RPMI7951 (cell line): ENCODE data around the gene GPD2. TPM values are rescaled to one million over a fixed set of nuclear protein-coding genes. Genes with fewer than 3 reads are reported as not detected.
A peak's percentile ranks its signal among the peaks of the same experiment; 100 is the strongest.

Experiments
- DNase-seq: peaks from one replicate; pipeline ENCODE4 v3.0.0-alpha.2; 2012; ENCODE audit warnings: low read depth
- total RNA-seq: library from RNA; depleted of rRNA; stranded (reverse); fragments of >200 nt; shearing (Covaris generic); gene quantifications from 2 replicates; pipeline ENCODE4 v1.2.3, GENCODE V29; 2014; rRNA removed

Gene GPD2
- 95.2 and 103 TPM in 2 replicates for total RNA-seq

DNA sequence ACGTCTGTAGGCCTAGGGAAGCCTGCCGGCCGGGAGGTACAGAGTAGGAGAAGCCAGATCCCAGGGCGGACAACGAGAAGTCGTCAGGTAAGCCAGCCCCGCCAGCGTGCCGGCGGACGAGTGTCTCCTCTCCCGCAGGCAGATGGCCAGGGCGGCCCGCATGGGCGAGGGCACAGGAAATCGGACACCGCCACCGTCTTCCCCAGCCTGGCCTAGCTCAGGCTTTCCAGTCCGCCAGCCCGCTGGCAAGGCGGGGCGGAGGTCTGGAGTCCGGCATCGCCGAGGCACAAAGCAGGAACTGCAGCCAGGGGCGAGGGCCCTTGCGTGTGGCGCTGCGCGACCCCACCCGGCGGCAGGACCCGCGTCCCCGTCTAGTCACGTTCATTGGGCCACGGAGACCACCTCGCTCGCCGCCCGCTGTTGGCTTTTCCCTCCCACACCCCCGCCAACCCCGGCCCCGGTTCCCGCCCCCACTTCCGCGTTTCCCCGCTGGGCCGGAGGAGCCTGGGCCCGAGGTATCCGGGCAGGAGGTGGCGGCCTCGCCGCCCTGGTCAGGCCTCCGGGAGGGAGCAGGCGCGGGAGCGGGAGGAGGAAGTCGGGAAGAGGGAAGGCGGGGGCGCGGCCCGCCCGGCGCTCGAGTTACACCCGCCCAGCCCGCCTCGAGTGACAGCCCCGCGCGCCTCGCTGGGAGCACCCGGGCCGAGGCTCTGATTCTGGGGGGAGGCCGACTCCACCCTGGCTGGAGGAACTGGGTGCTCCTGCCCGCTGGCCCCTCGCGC is at the start of gene GPD2:
TSS of gene GPD2 (plus strand) at position 662 of the 779 bp plus-strand sequence. CDS start 39,727 bp downstream, outside the sequence.
- DNase-seq, result peak; percentile 92

DNA sequence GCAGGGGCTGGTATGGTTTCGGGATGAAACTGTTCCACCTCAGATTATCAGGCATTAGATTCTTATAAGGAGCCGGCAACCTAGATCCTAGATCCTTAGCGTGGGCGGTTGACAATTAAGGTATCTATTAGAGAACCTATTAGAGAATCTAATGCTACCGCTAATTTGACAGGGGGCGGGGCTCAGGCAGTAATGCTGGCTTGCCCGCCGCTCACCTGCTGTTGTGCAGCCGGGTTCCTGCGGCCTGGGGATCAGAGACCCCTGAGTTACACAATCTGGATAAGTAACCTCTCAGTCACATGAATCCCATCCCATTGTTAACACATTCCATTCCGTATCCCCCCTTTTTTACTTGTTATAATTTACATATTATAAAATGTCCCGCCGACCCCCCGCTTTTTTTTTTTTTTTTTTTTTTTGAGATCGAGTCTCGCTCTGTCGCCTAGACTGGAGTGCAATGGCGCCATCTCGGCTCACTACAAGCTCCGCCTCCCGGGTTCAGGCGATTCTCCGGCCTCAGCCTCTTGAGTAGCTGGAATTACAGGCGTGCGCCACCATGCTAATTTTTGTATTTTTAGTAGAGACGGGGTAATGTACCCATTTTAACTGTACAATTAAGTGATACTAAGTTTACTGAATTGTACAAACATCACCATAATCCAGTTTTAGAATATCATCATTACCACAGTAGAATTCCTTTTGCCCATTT is 42.0 kb upstream of the GPD2 start:
- no peak for DNase-seq

DNA sequence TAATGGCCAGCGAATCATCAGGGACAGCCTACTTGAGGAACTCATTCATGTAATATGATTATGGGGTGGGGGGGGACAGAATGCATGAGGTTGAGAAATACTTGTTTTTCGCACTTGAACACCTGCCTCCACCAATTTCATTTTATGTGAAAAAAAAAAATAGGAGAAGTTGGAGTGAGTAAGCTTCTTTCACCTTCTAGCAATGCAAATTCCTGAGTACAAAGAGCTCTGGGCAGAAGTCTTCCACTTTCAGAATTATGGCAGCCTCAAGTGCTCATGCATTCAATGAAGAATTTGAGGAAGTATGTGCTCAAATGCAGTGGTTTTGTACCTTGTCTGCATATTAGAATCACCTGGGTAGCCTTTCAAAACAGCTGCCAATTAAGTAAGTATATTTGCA is 40.1 kb upstream of the GPD2 start:
- no peak for DNase-seq

DNA sequence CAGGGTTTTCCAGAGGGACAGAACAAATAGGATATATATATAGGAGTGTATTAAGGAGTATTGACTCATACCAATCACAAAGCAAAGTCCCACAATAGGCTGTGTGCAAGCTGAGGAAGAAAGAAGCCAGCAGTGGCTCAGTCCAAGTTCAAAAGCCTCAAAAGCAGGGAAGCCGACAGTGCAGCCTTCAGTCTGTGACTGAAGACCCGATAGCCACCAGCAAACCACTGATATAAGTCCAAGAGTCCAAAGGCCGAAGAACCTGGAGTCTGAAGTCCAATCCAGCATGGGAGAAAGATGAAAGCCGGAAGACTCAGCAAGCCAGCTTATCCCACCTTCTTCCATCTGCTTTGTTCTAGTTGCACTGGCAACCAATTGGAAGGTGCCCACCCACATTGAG is 39.0 kb upstream of the GPD2 start:
- DNase-seq, result no peak

DNA sequence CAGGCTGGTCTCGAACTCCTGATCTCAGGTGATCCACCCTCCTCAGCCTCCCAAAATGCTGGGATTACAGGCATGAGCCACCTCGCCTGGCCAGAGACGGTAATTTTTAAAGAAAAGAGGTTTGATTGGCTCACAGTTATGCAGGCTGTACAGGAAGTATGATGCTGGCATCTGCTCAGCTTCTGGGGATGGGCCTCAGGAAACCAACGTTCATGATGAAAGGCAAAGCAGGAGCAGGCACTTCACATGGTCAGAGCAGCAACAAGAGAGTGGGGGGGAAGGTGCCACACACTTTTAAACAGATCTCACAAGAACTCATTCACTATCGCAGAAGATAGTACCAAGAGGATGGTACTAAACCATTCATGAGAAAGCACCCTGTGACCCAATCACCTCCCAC is 38.0 kb upstream of the GPD2 start:
- no peak for DNase-seq

DNA sequence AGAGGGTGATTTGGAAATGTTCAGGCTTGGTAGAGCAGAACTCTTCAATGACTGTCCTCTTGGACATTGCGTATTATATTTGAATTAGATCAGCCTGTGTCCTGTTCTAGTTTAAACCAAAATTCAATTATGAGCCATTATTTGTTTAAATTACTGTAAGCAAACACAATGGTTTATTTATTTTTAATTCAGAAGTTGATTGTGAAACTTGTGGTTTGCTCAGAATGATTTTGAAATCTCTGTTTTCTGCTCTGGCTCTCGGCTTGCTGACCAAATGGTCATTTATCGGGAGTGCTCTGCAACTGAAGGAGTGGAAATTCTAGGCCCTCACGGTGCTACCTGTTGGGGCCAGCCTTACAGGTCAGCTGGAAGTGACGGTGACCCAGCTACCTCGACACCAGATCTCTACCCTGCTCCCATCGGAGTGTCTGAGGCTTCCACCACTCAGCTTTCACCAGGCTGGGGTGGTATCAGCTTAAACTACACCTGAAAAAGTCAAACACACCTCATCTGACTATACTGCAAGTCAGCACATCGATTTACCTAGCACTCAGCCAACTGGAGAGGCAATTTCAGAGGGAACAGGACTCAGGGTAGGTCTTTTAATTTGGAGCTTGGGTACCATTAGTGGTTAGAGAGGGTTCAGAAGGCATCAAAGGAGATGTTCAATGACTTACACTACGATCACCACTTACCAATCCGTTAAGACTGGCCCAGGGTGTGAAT is 36.8 kb upstream of the GPD2 start:
- DNase-seq, result peak; percentile 26

DNA sequence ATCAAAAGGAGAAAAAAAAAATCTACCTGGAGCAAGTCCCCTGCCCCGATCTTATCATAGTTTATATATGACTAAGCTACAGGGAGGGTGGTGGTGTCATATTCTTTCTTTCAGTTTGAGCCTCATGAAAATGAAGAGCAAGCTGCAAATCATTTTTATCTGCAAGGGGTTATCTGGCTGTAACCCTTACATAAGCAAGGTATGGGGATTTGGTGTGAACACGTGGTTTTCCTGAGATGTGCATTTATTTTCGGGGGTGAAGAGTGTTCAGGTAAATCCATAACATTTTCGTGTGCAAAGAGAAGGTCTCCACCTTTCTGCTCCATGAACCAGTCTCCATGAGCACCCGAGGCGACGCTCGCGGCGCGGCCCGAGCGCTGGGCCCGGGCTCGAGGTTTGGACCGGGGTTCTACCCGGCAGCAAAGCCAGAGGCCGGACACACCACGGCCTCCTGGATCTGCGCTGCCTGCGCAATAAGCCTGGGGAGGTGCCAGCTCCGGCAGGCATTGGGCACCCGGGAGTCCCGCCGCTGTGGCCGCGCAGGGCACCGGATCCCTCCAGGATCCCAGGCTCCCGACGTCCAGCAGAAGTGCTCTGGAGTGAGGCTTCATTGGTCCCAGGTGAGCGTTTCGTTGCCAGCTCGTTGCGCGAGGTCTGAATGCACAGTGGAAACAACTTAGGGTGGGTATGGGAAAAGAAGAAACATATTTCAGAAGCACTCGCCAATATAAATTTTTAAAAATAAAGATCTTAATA is 36.1 kb upstream of the GPD2 start:
- peak; percentile 80 for DNase-seq

DNA sequence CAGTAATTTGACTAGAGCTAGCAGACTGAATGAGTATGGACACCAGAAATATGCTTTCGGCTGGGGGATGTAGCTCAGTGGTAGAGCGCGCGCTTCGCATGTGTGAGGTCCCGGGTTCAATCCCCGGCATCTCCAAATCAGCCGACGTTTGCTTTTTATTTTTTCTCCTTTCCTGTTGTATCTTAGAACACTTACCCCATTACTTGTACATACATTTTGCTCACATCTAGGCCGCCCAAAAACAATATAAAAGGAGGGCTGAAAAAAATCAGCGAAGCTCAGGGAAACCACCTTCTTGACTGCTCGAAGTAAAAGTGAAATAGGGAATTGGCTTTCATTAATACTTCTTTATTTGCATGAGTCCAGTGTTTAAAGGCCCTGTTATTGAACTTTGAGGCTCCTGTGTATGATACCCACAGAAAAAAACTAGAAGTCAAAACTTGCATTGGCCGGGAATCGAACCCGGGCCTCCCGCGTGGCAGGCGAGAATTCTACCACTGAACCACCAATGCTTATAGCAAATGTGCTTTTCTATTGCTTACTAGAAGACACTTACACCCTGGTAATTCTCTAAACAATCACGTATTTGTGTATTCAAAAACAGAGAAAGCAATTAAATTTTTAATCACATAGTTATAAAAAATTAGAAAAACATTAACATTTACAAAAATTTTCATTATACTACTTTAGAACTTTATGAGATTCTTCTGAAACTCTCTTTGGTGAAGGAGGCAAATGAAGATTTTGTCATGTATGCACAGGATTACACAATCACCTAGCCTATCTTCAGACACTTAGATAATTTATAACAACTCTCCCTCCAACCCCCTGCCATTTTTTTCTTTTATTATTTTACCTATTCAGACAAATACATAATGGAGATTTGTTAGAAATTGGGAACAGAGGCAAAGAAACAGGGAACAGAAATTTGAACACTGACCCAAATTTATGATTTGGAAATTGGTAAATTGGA is 35.2 kb upstream of the GPD2 start:
- peak; percentile 77 for DNase-seq

DNA sequence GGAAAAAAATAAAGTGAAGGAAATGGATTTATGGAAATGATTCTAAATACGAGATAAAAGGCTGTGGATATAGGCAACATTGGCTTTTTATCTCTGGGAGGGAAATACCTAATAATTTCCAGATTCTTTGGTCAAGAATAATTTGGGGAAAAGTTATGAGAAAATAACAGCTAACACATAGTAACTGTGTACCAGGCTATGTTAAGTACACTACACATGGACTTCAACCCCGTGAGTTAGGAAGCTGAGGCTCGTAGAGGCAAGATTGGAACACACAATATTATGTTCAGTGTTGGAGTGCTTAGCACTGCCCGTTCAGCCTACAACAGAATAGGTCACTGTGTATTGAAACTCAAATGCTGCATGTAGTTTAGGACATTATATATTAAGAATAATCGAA is 34.3 kb upstream of the GPD2 start:
- DNase-seq, result peak; percentile 37

DNA sequence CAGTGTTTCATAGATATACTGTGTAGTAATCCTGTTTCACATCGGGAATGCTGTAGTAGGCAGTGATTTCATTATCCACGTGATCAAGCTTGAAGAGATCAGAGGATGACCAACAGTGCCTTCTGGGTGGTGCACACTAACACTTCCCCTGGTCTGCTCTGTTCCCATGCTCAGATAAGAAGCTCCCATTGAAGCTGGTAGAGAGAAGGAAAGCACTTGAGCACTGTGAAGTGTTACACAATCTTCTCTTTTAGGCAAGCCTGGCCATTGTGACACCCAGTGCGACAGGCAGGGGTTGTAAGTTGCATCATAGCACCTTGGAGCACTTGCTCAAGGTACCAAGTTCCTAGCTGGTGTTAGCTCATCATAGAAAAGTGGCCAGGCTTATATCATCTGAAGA is 30.6 kb upstream of the GPD2 start:
- peak; percentile 41 for DNase-seq

DNA sequence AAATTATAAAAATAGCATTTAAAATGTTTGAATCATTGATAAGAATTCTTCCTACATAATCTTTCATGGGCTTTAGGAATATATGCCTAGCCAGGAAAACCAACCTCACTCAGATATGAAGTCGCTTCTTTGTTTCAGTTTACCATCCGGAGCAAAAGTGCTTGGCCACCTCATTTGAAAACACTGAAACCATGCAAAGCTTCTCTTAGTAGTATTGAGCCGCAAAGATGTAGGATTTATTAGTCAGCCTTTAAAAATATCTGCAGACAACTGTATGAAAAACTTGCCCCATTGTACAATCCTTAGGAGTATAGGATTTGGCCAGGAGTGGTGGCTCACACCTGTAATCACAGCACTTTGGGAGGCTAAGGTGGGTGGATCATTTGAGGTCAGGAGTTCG is 24.3 kb upstream of the GPD2 start:
- no peak for DNase-seq

DNA sequence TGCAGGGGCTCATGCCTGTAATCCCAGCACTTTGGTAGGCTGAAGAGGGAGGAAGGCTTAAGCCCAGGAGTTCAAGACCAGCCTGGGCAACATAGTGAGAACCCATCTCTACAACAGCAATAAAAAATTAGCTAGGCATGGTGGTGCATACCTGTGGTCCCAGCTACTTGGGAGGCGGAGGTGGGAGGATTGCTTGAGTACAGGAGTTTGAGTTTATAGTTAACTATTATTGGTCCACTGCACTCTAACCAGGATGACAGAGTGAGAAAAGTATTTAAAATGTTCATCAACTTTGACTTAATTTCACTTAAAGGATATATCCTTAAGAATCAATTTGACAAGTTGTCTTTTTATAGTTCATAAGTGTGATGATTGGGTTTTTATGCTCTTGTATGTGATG is 14.3 kb upstream of the GPD2 start:
- DNase-seq, result no peak

DNA sequence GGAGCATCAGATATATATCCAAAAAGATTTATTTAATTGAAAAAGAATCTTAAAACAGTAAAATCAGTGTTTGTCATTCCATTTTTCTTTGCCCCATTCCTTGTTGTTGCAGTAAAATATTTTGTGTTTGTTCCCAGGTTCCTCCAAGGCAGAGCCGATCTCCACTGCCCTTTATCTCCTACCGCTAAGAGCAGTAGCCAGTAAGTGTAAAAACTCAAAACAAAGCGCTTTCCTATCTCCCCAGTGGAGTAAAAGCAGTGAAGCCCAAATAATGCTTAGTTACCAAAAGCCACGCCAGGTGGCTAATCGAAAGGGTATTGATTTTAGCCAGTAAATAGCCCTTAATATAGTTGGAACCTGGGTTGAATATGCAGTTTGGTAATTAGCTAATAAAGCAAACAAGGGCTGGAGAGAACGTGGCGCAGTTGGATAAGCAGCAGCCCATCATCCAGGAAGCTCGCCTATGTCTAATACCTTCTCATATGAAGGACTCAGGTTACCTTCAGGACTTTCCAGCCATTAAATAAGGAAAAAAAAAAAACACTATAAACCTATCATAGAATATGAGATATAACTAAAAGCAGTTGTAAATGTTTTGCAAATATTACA is 12.4 kb upstream of the GPD2 start:
- no peak for DNase-seq

DNA sequence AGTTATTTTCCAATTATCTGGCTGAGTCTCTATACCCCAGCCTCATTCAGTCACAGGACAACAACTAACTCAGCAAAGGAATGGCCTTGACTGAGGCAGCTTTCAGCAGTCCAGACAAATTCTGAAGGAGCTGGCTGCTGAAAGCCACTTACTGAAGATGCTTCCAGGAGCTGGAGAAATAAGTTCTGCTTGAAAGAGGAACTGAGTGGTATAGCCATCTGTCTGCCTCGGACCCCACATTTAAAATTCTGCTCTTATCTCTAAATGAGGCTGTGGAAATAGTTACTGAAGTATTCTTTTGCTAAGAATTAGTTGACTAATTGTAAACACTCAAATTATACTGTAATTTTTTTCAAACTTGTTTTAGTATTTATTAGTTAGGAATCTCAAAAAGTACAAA is 9.1 kb upstream of the GPD2 start:
- no peak for DNase-seq

DNA sequence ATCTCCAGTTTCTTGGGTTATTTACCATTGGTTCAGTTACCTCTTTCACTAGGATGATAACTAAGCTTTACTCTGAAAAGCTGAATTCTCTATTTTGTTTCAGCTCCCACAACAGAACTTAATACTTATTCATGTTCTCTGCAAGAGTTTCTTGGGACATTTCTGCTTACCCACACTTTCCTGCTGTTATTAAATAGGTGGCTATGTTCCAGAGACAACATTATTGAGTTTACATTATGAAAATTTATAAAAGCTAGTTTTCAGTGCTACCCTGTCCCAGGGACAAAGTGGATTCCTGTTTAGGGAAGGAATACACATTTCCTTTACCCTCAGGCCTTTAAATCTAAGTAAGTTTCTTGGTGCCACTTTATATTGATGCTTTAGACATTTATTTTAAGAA is 7.0 kb upstream of the GPD2 start:
- no peak for DNase-seq

DNA sequence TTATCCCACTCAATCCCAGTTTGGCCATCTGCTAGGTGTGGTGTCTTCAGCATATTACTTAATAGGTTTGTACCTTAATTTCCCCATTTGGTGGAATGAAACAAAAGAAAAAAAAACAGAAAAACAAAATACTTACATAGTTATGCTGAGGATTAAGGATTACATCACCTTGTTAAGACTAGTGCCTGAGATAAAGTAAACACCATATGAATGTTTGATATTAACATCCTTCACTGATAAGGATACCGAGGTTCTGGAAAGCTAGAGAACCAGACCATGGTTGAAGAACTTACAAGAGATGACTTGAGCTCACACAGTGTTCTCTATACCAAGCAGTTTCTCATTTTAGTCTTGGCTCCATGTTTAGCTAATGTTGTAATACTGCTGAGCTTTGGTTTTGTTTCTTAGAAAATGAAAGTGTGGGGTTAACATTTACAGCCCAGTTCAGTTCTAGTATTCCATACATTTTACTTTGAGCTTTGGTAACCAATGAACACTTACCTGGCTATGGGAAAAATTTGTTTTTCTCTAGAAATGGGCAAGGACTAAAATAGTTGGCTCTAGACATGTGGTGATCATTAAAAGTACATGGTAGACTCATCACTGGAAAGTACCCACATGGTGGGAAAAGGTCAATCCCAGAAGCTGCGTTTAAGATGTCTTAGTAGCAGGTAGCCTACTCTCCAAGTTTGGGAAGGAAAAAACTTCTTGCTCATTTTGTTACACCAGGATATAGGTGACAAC is 5.8 kb upstream of the GPD2 start:
- DNase-seq, result peak; percentile 33

DNA sequence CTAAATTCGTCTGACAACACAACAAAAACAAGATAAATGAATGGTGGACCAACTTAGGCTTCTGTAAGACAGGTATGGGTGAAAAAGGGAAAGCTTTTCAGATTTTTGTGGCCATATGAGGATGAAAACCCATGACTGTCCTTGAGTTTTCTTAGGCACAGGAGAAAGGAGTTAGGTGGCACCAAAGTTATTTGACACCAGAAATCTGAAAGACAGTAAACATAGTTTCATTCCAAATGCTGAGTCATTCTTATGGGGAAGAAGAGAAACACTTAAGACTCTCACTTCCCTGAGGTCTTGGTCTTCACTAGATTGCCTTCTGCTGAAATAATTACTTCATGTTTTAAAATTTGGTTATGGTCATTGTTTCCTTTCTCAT is 5.2 kb upstream of the GPD2 start:
- peak; percentile 74 for DNase-seq

DNA sequence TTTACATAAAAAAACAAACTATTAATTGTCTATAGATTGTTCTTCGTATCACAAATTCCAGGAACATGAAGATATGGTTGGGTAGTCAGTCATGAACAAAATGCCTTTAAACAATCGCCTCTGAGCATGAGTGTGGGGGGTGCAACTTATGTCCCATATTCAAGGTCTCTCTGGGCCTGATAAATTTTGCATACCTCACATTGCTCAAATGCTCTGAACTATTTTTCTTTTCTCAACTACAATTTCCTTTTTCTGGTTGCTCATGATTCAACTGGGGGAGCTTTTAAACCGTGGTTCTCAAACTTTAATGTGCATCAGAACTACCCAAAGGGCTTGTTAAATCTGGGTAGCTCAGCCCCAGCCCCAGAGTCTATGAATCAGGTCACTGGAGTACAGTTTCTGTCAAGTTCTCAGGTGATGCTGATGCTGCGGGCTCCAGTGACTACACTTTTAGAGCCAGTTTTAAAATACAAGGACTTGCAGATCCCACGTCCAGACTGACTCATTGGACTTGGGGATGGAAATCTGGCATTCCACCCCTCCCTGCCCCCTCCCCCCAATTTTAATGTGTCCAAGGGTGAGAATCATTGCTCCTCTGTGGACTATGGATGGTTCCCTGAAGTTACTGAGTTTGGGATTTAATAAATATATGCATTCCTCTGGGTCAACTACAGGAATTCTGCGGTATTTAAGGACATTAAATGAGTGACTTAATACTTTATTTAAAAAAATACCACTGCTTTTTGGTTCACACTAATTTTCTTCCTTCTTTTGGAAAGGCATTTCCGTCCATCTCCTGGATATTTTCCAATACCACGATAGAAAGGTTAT is 1.5 kb upstream of the GPD2 start:
- peak; percentile 42 for DNase-seq

DNA sequence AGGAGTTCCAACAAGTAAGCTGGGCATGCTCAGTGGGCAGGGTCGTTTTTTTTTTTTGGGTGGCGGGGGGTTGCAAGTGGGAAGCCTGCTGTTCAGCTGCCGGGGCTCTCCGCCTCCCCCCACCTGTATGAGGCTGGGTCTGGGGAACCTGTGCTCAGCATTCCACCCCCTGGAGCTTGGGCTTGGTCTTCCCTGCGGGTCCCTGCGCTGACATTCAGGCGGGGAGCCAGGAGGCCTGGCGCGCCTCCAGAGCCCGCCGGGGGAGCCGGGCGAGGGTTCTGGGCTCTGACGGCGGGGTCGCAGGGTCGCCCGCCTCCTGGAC is 822 bp upstream of the GPD2 start:
- DNase-seq, result no peak
